Fibroblast of the aortic adventitia (primary cell): Measurements from ENCODE around the gene CACNA1B. TPM values are rescaled to one million over a fixed set of nuclear protein-coding genes. Genes with fewer than 3 reads are reported as not detected.

Experiments
- DNase-seq: peaks from one replicate; pipeline ENCODE4 v3.0.0-alpha.2; 2010; ENCODE audit warnings: low read depth
- H3K4me3 ChIP-seq: 2 replicates; pipeline ENCODE4 v1.5.1; 2011; ENCODE audit warnings: low read depth, mild to moderate bottlenecking, control low read depth, low read length, moderate library complexity
- total RNA-seq: library from RNA; depleted of rRNA; stranded (reverse); fragments of >200 nt; gene quantifications from 2 replicates; pipeline ENCODE4 v1.2.3, GENCODE V29; 2012; ENCODE audit warnings: low replicate concordance
- TF ChIP-seq, protein P1 (sequence below): IDR thresholded peaks from 2 replicates; pipeline ENCODE4 v1.5.1; 2011; ENCODE audit warnings: mild to moderate bottlenecking, low read length, control low read depth, inconsistent platforms; ENCODE audit not compliant: insufficient read depth

The CACNA1B gene
- total RNA-seq, 1 donor, result under 0.01 TPM

DNA sequence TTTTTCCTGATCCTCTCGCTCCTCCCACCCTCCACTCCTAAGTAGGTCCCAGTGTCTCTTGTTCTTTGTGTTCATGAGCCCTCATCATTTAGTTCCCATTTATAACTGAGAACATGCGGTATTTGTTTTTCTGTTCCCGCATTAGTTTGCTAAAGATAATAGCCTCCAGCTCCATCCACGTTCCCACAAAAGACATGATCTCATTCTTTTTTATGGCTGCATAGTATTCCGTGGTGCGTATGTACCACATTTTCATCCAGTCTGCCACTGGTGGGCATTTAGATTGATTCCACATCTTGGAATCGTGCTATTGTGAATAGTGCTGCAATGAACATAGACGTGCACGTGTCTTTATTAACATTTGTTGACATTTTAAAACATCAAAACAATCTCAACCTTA lies 34.2 kb upstream of the CACNA1B start:
- TF ChIP-seq, protein P1, sequence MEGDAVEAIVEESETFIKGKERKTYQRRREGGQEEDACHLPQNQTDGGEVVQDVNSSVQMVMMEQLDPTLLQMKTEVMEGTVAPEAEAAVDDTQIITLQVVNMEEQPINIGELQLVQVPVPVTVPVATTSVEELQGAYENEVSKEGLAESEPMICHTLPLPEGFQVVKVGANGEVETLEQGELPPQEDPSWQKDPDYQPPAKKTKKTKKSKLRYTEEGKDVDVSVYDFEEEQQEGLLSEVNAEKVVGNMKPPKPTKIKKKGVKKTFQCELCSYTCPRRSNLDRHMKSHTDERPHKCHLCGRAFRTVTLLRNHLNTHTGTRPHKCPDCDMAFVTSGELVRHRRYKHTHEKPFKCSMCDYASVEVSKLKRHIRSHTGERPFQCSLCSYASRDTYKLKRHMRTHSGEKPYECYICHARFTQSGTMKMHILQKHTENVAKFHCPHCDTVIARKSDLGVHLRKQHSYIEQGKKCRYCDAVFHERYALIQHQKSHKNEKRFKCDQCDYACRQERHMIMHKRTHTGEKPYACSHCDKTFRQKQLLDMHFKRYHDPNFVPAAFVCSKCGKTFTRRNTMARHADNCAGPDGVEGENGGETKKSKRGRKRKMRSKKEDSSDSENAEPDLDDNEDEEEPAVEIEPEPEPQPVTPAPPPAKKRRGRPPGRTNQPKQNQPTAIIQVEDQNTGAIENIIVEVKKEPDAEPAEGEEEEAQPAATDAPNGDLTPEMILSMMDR, result no peak
- no peak overlapping the region for H3K4me3 ChIP-seq
- DNase-seq, result no peak

DNA sequence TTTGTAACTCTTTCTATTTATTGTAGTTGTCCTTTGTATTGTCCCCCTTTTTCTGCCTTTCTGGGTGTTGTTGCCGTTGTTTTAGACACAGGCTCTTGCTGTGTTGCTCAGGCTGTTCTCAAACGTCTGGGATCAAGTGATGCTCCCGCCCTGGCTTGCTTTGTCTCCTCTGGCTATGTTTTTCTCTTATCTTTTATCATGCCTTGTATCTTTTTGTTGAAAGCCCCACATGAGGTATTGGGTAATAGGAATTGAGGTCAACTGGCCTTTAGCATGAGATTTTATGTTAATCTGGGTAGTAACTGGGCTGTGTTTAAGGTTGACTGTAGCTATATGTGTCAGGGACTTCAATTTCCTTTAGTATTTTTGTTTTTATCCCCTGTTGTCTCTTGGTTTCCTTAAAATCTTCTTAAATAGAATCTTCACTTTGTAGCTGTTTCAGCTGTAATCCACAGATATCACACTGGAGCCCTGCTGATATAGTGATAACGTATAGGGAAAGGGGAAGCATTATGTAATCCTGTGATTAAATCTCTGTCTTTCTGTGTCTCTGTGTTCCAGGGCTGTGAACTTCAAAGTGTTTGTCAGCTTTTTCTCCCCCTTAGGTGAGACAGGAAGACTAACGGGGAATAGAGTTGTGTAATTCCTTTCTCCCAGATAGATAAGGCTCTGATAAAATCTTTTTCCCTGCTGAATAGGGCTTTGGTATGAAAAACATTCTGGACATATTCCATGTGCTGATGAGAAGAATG lies 25.9 kb upstream of the CACNA1B start:
- TF ChIP-seq, protein P1, result no peak
- DNase-seq, result no peak
- H3K4me3 ChIP-seq, result no peak overlapping the region

DNA sequence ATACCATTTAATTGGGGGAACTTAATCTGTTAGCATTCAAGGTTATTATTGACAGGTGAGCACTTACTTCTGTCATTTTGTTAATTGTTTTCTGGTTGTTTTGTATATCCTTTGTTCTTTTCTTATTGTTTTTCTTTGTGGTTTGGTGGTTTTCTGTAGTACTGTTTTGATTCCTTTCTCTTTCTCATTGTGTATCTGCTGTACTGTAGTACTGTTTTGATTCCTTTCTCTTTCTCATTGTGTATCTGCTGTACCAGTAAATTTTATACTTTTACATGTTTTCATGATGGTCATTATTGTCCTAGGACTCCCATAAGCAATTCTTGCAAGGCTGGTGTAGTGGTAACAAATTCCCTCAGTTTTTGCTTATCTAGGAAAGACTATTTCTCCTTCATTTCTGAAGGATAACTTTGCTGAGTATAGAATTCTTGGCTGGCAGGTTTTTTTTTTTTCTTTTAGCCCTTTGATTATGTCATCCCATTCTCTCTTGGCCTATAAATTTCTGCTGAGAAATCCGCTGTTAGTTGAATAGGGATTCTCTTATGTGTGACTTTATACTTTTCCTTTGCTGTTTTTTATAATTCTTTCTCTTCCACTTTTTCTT lies 24.1 kb upstream of the CACNA1B start:
- TF ChIP-seq, protein P1, result no peak
- DNase-seq, result no peak
- no peak overlapping the region for H3K4me3 ChIP-seq

DNA sequence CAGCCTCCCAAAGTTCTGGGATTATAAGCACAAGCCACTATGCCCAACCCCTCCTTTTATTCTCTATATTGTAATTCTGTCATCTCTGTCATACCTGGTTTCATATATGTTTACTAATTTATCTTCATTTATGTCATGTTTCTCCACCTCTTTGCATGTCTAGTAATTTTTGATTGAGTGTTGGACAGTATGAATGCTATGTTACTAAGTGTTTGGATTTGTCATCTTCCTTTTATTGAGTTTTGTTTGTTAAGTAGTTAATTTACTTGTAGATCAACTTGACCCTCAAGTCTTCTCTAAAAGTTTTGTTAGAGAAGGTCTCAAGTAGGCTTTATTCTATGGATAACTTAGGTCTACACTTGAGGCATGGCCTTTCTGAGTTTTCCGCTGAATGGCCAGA lies 17.2 kb upstream of the CACNA1B start:
- no peak for DNase-seq
- H3K4me3 ChIP-seq, result no peak overlapping the region
- TF ChIP-seq, protein P1, result no peak

DNA sequence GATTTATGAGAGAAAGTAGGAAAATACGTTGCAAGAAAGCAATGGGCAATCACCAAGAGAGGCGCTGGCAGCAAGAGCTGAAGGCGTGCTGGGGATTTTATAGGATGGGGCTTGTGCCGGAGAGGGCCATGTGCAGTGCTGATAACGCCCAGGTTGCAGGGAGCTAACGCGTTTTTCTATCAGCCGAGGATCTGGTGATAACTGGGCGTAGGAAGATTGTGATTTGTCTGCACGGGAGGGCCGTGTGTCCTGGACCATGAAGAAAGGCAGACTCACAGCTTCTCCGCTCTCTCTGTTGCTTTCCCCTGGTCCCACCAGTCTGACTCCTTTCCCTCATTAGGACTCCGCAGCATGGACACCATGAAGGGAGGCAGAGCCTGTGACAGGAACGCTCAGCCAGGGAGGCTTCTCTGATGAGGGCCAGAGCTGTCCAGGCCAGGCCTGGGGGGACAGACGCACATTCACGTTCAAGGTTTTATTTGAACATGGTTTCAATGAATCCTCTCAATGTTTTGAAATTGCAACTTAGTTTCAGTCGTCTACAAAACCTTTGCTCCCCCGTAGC lies 11.9 kb upstream of the CACNA1B start:
- TF ChIP-seq, protein P1, result no peak
- no peak for DNase-seq
- H3K4me3 ChIP-seq, result no peak overlapping the region

DNA sequence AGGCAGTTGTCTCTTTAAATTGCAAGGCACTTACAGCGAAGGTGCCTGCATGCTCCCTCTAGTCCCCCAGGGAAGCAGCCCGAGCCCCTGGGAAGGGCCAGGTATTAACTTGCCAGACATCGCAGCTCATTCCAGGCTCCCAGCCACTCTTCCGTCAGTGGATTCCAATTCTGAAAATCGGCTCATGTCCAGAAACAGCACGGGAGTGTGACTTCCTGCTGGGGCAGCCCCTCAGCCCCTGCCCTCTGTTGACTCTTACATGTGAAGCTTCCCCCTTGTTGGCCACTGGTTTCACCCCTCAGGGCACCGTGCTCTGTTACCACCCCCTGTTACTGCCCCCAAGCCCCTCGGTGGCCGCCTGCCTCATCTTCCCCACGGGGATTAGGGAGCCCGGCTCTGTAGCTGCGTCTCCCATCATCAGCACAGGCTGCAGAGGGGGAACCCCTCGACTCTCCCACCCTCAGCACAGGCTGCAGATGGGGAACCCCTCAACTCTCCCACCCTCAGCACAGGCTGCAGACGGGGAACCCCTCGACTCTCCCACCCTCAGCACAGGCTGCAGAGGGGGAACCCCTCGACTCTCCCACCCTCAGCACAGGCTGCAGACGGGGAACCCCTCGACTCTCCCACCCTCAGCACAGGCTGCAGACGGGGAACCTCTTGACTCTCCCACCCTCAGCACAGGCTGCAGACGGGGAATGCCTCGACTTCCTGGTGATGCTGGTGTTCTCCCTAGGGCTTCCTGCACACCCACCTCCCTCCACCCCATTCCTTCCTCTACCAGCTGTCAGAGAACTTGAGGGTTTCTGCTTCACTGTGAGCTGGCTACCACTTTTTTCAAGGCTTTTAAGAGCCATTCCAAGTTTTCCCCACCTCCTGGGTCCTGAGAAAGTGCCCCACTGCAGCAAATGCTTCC lies 11.1 kb upstream of the CACNA1B start:
- TF ChIP-seq, protein P1, result no peak
- DNase-seq, result no peak
- no peak overlapping the region for H3K4me3 ChIP-seq
